ENCODE measurements around the gene PLEKHO2. TPM values are rescaled to one million over a fixed set of nuclear protein-coding genes. Genes with fewer than 3 reads are reported as not detected.

PLEKHO2 gene
- total and polyA plus RNA-seq, 10 of the 15 experiments (the other 5 are each of a cell fraction or from before 2014, with no cell fraction given): 1.4 to 25.6 (median 20.5) TPM

DNA sequence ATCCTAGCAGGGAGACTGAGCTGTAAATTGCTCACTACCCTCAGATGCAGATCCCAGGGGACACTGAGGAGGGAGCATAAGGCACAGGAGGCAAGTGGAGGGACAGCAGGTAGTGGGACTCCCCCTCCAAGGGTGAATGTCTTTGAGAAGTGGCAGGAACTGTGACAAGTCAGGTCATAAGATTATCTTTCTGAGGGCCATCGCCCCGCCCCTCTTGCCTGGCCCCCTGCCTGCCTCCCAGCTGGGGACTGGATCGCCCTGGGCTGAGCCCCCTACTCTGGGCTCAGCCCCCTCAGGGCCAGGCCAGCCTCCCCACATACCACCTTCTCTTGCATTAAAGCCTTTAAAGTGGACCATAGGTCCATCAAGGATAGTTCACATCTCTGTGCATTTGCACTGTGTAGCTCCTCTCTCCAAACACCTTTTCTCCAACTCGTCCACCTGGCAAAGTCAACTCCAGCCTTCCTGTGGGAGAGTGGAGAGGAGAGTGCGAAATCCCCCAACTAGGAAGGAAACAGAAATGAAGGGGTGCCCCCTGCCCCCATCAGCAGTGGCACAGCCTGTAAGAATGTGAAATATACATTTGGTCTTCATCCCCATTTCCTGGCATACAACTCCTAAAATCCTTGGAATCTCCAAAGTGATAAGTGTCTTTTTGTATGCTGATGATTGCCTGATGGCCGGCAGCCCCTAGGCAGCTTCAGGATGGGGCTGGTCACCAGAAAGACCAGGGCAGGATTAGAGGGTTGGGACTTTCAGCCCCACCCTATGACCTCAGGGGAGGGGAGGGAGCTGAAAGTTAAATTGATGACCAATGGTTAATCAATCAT, 31.0 kb upstream of the PLEKHO2 start:
- no peaks in the 10 kb centered on the region for H3K27me3 ChIP-seq (replicated peaks in 1 of 2; ENCODE audit: control insufficient read depth in 2 of 2, insufficient read depth in 2 of 2, low read length in 1 of 2)
- FAIRE-seq (no peak), ATAC-seq (peak; percentile 4; the same call in 2 of the 3 replicates), DNase-seq (ENCODE audit: low read depth, low spot score) (no peak)
- H3K4me3 ChIP-seq: no peak overlapping the region
- no peak overlapping the region for H3K4me2 ChIP-seq (ENCODE audit: control insufficient read depth, insufficient read depth)
- H3K9ac ChIP-seq (ENCODE audit: control insufficient read depth, insufficient read depth, low read length): no peak overlapping the region
- in situ Hi-C loops (cut with MboI) (loop anchor here (5.0 kb wide), 1 partner anchor 78 kb away; no protein-coding TSS in a partner anchor), intact Hi-C loops (cut with micrococcal nuclease; ENCODE audit: unreplicated experiment) (loop anchor here (1.0 to 5.0 kb wide), 2 partner anchors 79 to 123 kb away; no protein-coding TSS in a partner anchor)
- WGBS (ENCODE audit: insufficient coverage, insufficient replicate concordance, low lambda C conversion rate, missing lambda C conversion rate): 69% methylated on average over 6 of the region's 6 CpGs
- H3K4me1 ChIP-seq (ENCODE audit: control insufficient read depth, insufficient read depth, low read length): peaks cover 17% of the 10 kb centered on the region
- SMC1A ChIA-PET (ENCODE audit: uncharacterized antibody, unreplicated experiment): interaction anchor here (0.5 to 16.7 kb wide), 24 partner anchors 9 to 300 kb away, joined by 3 to 308 read pairs (median 6); partner anchors contain the start of gene PIF1
- CTCF ChIA-PET: interaction anchor here (0.6 to 17.1 kb wide), 45 partner anchors 8 to 381 kb away, joined by 3 to 529 read pairs (median 5); partner anchors contain the start of gene PIF1
- no peaks in the 10 kb centered on the region for H3K9me3 ChIP-seq (replicated peaks; ENCODE audit: control insufficient read depth, insufficient read depth, low read length)
- no peaks in the 10 kb centered on the region for H4K20me1 ChIP-seq (ENCODE audit: control insufficient read depth, insufficient read depth)
- RAD21 ChIA-PET (ENCODE audit: unreplicated experiment): interaction anchor here (0.6 to 12.2 kb wide), 29 partner anchors 9 to 1170 kb away, joined by 3 to 148 read pairs (median 6); partner anchors contain the start of gene PIF1
- H3K79me2 ChIP-seq (ENCODE audit: control insufficient read depth, insufficient read depth, low read length): no peaks in the 10 kb centered on the region
- H3K27ac ChIP-seq (ENCODE audit: control insufficient read depth, insufficient read depth): no peak overlapping the region
- BruUV-seq (replicated peaks): no TSS peak
- POLR2A ChIA-PET: interaction anchor here (0.6 to 6.0 kb wide), 14 partner anchors 10 to 95 kb away, joined by 3 to 38 read pairs (median 8); partner anchors contain the start of gene PIF1
- TF ChIP-seq JUNB (IDR thresholded peaks at IDR 0.05) (no peak), NR2F1 (conservative IDR thresholded peaks at IDR 0.05) (no peak), SMC3 (IDR thresholded peaks at IDR 0.05; ENCODE audit: borderline replicate concordance, low read length) (no peak), SMAD1 (IDR thresholded peaks at IDR 0.05; ENCODE audit: low read depth, partially characterized antibody) (no peak), NRF1 (conservative IDR thresholded peaks at IDR 0.05; ENCODE audit: low read depth, low read length) (no peak), TAF1 (IDR thresholded peaks at IDR 0.05; ENCODE audit: borderline replicate concordance, low read depth, low read length) (no peak), KLF5 (IDR thresholded peaks at IDR 0.05; ENCODE audit: partially characterized antibody) (no peak), BRCA1 (IDR thresholded peaks at IDR 0.05; ENCODE audit: low read depth, low read length) (no peak), NFYA (IDR thresholded peaks at IDR 0.05; ENCODE audit: borderline replicate concordance, low read depth, low read length) (no peak), TCF7 (IDR thresholded peaks at IDR 0.05; ENCODE audit: borderline replicate concordance) (no peak), DPF2 (IDR thresholded peaks at IDR 0.05) (no peak), CHD2 (IDR thresholded peaks at IDR 0.05; ENCODE audit: borderline replicate concordance, low read depth, low read length) (no peak), TCF12 (IDR thresholded peaks at IDR 0.05; ENCODE audit: low read depth, low read length) (no peak)
- TF ChIP-seq, protein P1, sequence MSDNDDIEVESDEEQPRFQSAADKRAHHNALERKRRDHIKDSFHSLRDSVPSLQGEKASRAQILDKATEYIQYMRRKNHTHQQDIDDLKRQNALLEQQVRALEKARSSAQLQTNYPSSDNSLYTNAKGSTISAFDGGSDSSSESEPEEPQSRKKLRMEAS (IDR thresholded peaks at IDR 0.05; ENCODE audit: low read depth, low read length): no peak
- TF ChIP-seq, protein P2, sequence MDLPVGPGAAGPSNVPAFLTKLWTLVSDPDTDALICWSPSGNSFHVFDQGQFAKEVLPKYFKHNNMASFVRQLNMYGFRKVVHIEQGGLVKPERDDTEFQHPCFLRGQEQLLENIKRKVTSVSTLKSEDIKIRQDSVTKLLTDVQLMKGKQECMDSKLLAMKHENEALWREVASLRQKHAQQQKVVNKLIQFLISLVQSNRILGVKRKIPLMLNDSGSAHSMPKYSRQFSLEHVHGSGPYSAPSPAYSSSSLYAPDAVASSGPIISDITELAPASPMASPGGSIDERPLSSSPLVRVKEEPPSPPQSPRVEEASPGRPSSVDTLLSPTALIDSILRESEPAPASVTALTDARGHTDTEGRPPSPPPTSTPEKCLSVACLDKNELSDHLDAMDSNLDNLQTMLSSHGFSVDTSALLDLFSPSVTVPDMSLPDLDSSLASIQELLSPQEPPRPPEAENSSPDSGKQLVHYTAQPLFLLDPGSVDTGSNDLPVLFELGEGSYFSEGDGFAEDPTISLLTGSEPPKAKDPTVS (IDR thresholded peaks at IDR 0.05; ENCODE audit: low read depth, low read length): no peak
- TF ChIP-seq, protein P3, sequence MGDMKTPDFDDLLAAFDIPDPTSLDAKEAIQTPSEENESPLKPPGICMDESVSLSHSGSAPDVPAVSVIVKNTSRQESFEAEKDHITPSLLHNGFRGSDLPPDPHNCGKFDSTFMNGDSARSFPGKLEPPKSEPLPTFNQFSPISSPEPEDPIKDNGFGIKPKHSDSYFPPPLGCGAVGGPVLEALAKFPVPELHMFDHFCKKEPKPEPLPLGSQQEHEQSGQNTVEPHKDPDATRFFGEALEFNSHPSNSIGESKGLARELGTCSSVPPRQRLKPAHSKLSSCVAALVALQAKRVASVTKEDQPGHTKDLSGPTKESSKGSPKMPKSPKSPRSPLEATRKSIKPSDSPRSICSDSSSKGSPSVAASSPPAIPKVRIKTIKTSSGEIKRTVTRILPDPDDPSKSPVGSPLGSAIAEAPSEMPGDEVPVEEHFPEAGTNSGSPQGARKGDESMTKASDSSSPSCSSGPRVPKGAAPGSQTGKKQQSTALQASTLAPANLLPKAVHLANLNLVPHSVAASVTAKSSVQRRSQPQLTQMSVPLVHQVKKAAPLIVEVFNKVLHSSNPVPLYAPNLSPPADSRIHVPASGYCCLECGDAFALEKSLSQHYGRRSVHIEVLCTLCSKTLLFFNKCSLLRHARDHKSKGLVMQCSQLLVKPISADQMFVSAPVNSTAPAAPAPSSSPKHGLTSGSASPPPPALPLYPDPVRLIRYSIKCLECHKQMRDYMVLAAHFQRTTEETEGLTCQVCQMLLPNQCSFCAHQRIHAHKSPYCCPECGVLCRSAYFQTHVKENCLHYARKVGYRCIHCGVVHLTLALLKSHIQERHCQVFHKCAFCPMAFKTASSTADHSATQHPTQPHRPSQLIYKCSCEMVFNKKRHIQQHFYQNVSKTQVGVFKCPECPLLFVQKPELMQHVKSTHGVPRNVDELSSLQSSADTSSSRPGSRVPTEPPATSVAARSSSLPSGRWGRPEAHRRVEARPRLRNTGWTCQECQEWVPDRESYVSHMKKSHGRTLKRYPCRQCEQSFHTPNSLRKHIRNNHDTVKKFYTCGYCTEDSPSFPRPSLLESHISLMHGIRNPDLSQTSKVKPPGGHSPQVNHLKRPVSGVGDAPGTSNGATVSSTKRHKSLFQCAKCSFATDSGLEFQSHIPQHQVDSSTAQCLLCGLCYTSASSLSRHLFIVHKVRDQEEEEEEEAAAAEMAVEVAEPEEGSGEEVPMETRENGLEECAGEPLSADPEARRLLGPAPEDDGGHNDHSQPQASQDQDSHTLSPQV (IDR thresholded peaks at IDR 0.05): no peak
- H3K36me3 ChIP-seq (ENCODE audit: control insufficient read depth in 2 of 2, insufficient read depth in 2 of 2, low read length in 1 of 2): peaks cover 0 to 5% of the 10 kb centered on the region in 2 experiments; a peak in 1 of 4 replicates
- no peak overlapping the region for H2AFZ ChIP-seq (ENCODE audit: control insufficient read depth, low read depth, low read length)
